Pons (tissue), 1 donor: ENCODE measurements around the gene PROCA1.
"Not testable (repeated sequence)": the region's sequence is repeated elsewhere in the genome, so short reads cannot be mapped to it uniquely, and the experiment has no call there.

Experiments used
- DNase-seq: peaks from one replicate; pipeline ENCODE4 v3.0.0-alpha.2; 2016; ENCODE audit warnings: low spot score

PROCA1 gene

GRCh38 chr17:28725660-28726225, 14.1 kb upstream of the PROCA1 start:
- DNase-seq: no peak

- no peak for DNase-seq
Observed at GRCh38 chr17:28725166-28725659, 13.5 kb upstream of the PROCA1 start.

DNA sequence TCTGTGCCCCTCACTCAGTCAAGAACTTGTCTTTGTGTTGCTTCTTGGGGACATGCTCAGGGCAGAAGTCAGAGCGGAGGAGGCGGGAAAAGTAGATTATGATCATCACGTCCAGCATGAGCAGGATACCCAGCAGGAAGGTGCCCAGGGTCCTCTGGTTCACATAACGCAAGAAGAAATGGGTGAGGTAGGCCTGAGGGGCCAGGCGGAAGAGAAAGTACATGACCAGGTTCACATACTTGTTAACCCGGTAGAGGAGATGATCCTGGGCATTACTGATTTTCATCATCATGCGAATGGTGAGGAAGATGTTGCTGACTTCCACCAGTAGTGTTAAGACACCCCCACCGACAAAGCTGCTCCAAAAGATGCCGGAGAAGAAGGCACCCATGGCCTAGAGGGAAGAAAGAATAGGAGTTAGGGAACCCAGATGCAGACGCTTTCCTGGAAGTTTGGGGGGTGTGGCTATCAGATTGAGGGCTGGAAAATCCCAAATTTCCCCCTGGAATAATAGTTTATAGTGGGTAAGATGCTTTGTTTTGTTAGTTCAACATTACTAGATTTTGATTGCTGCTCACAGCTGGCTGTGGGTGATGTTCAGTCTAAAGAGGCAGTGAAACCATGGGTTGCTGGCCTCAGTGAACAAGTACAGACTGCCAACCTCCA, 12.9 kb upstream of the PROCA1 start:
- DNase-seq: no peak

GRCh38 chr17:28723836-28724499, 12.3 kb upstream of the PROCA1 start:
- not testable (repeated sequence) for DNase-seq

DNA sequence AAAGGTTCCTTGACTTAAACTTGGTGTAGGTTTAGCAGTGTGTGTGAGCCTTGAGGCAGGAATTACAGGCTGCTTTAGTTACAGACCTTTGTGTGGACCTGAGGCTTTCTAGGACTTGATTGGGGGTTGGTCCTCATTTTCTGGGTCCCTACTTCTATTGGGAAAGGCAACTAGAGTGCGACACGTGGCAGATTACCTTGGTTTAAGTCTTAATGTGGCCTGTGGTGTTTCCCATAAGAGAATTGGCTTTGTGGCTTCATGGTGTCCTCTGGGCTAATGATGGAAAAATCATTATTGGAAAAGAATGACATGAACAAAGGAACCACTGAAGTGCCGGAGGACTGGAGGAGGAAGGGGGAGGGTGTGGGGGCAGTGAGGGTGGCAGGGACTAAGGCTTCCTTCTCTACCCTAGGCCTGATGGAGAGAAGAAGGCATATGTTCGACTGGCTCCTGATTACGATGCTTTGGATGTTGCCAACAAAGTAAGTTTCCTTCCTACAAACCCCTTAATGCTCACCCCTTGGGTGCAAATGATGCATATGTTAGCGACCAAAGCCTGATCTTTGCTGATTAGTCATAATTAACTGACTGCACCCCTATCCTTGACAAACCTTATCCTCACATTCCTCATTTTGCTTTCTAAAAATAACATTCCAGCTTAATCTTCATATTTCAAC, 11.6 kb upstream of the PROCA1 start:
- no peak for DNase-seq

- no peak for DNase-seq
Observed at GRCh38 chr17:28722417-28723158, 10.9 kb upstream of the PROCA1 start.

DNA sequence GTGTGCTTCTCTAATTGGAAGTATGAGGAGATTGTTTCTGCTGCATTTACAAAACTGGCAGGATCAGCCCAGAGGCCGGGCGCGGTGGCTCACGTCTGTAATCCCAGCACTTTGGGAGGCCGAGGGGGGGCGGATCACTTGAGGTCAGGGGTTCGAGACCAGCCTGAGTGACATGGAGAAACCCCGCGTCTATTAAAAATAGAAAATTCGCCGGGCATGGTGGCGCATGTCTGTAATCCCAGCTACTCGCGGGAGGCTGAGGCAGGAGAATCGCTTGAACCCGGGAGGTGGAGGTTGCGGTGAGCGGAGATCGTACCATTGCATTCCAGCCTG, 9.3 kb upstream of the PROCA1 start:
- not testable (repeated sequence) for DNase-seq

- no peak for DNase-seq
Observed at GRCh38 chr17:28720247-28720996, 8.7 kb upstream of the PROCA1 start.

- DNase-seq: no peak
Observed at GRCh38 chr17:28719021-28719433, 7.3 kb upstream of the PROCA1 start.

GRCh38 chr17:28718333-28719020, 6.8 kb upstream of the PROCA1 start:
- no peak for DNase-seq

DNA sequence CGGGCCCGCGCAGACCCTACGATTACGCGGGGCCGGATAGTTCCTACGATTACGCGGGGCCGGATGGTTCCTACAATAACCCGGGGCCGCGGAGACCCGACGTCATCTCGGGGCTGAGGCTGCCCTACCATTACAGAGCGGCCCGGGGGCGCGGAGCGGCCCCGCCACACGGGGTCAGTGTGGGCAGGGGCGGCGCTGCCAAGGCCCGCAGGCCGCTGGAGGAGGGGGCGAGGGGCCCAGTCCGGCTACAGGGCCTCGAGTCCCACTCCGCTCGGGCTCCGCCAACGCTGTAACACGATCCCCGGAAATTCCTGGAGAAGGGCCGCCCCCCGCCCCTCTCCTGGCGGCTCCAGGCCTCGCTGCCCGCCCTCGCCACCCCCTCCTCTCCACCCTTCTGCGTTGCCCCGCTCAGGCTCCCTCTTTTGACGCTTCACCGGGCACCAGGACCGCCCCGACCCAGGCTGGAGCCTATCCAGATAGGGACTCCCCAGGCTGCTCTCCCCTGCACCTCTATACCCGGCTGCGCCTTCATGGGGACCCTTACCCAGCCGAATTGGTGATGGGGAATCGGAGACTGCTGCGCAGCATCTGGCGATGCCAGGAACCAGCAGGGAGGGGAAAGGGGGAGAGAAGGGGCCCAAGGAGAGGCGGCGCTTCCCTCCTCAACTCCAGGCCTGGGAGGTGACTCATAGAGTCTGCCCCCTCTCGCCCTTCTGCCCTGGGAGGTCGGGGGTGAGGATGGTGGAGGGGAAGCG, 6.1 kb upstream of the PROCA1 start, which contains the start of gene RAB34:
Gene RAB34 (minus strand): TSS at position 291 of the 755 bp plus-strand sequence. CDS start 602 bp downstream, outside the sequence.
- DNase-seq: peak; percentile 25

DNA sequence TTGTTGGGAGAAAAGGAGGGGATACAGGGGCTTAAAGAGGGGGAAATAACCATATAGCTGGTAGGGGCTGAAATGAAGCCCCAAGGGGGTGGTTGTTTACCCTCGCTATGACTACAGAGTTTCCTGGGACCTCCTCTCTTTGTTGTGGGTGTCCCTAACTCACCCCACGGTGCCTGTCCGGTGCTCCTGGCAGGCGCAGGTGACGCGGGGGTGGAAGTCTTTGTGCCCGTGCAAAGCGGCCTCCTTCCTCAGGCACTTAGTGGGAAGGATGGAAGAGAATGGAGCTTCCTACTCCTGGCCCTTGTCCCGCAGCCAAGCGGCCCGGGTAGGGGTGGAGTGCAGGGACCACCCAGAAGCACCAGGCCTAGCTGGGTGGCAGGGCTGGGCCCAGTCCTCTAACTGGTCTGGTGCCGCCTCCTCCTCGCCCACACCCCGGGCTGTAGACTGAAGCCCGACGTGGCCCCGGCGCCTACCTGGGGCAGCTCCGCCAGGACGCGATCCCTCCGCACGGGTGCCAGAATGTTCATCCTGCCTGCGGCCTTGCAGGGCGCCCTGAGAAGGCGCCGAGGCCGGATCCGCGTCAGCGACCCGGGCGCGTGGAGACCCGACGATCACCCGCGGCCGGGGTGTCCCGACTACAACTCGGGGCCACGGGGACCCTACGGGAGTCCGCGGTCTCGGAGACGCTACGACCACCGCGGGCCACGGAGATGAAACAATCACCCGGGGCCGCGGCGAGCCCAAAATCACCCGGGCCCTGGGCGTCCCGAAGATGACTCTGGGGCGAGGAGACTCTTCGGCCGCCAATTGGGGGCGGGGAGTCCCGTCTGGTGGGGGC, 5.3 kb upstream of the PROCA1 start:
- no peak for DNase-seq

DNA sequence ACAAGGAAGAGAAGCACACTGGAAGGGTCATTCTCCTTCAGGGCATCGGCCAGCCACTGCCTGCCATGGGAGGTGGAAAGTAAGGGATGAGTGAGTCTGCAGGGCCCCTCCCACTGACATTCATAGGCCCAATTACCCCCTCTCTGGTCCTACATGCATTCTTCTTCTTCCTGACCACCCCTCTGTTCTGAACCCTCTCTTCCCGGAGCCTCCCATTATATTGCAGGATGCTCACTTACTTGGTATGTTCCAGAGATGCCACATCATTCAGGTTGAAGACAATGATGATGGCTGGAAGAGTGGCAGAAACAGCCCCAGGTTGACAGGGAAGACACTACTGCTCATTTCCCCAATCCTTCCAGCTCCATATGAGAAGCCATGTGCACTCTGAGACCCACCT, 3.5 kb upstream of the PROCA1 start:
- DNase-seq: no peak

- no peak for DNase-seq
Observed at GRCh38 chr17:28714281-28714680, 2.6 kb upstream of the PROCA1 start.

DNA sequence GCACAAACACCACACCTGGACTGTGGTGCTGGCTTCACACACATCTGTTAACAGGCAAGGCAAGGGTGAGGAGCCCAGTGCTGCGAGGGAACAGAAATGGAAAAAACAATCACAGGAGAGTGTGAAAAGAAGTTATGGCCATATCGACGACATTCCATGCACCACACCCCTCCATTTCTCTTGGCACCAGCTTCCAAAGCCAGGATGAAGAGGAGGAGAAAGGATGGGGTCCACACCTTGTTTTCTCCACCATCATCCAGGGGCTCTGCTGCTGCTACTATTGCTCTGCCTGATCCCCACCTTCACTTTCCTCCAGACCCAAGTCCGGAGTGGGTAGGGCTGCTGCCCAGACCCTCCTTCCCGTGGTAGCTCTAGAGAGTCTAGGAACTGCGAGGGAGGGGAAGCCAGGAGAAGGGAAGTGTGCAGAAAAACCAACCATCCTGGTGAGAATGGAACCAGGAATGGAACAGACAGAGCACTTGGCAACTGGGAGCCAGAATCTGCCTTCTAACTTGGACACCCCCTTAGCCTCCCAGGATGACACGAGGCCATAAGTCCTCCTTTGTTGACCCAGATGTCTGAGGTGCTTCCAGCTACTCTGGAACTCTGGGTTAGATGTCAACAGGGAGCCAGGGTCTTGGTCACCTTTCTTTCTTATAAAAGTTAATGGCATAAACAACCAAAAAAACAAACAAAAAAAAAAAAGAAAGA, 1.2 kb upstream of the PROCA1 start:
- DNase-seq: no peak

GRCh38 chr17:28712032-28712704, 480 bp upstream of the PROCA1 start:
- no peak for DNase-seq

- peak; percentile 75 for DNase-seq
Observed at GRCh38 chr17:28710861-28711722, 596 bp downstream of the PROCA1 start.
